Measurements from ENCODE around the gene SMIM43. TPM values are rescaled to one million over a fixed set of nuclear protein-coding genes. Genes with fewer than 3 reads are reported as not detected.
"Not testable (repeated sequence)": the region's sequence is repeated elsewhere in the genome, so short reads cannot be mapped to it uniquely, and the experiment has no call there.

SMIM43 gene
- total and polyA plus RNA-seq, 2 of the 8 experiments (the other 6 are each of a cell fraction or from before 2014, with no cell fraction given), result 0.50 to 0.94 TPM

- H2BK15ac ChIP-seq (ENCODE audit: low read length); H3K18ac ChIP-seq (ENCODE audit: extremely low read depth, low read length); H3K79me1 ChIP-seq (ENCODE audit: low read depth, low read length); H3K4me1 ChIP-seq (replicated peaks in 1 of 4; ENCODE audit: control insufficient read depth in 3 of 4, insufficient read depth in 4 of 4, low read length in 3 of 4); H2BK20ac ChIP-seq (ENCODE audit: low read length); H3K4ac ChIP-seq (replicated peaks; ENCODE audit: insufficient read length, low read depth, low read length); H3K36me3 ChIP-seq (ENCODE audit: control insufficient read depth in 2 of 4, insufficient read depth in 4 of 4, low read length in 3 of 4); H2AK5ac ChIP-seq (ENCODE audit: low read depth, low read length); H3K4me2 ChIP-seq (ENCODE audit: insufficient read depth in 1 of 2, low read depth in 2 of 2, low read length in 2 of 2); H3K4me3 ChIP-seq (ENCODE audit: extremely low read depth in 1 of 4, insufficient read depth in 2 of 4, low read depth in 3 of 4, low read length in 4 of 4); H4K5ac ChIP-seq (ENCODE audit: insufficient read length, low read depth, low read length); H2BK5ac ChIP-seq (ENCODE audit: low read depth, low read length); H4K8ac ChIP-seq (ENCODE audit: extremely low read depth, insufficient read depth, low read length); H4K20me1 ChIP-seq (replicated peaks in 1 of 2; ENCODE audit: control insufficient read depth in 1 of 2, insufficient read depth in 2 of 2, low read length in 2 of 2); H3K9me3 ChIP-seq (ENCODE audit: insufficient read depth in 2 of 2, low read depth in 1 of 2, low read length in 1 of 2); H3K23me2 ChIP-seq (ENCODE audit: low read depth, low read length); POLR2A ChIA-PET (ENCODE audit: partially characterized antibody); H4K91ac ChIP-seq (replicated peaks; ENCODE audit: insufficient read length, low read length); H3K56ac ChIP-seq (replicated peaks; ENCODE audit: insufficient read length, low read depth, low read length); H3K23ac ChIP-seq (ENCODE audit: insufficient read length); H2AFZ ChIP-seq (ENCODE audit: low read length); H3K9ac ChIP-seq (replicated peaks in 1 of 4; ENCODE audit: extremely low read depth in 1 of 4, low read depth in 3 of 4, low read length in 3 of 4); DNase-seq (ENCODE audit: low read depth in 1 of 2, low spot score in 2 of 2); H3K27ac ChIP-seq (ENCODE audit: low read depth, low read length); H2BK120ac ChIP-seq (replicated peaks; ENCODE audit: low read depth, low read length); H2BK12ac ChIP-seq (ENCODE audit: low read depth, low read length); H3K14ac ChIP-seq (ENCODE audit: insufficient read length); H3K79me2 ChIP-seq (ENCODE audit: control insufficient read depth in 1 of 2, insufficient read depth in 2 of 2, low read length in 2 of 2); FAIRE-seq; CTCF ChIA-PET (ENCODE audit: partially characterized antibody): not testable (repeated sequence)
- H3K27me3 ChIP-seq (replicated peaks in 1 of 4; ENCODE audit: control insufficient read depth in 3 of 4, extremely low read depth in 1 of 4, insufficient read depth in 3 of 4, low read length in 3 of 4), result peaks cover 1 to 34% (median 25%) of the 10 kb centered on the region in 4 experiments; a peak in 6 of 7 replicates
- WGBS, 2 experiments (ENCODE audit: extremely low coverage in 1 of 2, insufficient coverage in 1 of 2, insufficient read length in 1 of 2, insufficient replicate concordance in 2 of 2, low coverage in 1 of 2, low lambda C conversion rate in 2 of 2, missing lambda C conversion rate in 1 of 2), result 88% methylated on average over 1 of the region's 1 CpG; no CpG with 5 or more reads in 1 of the 2 experiments
Measured at GRCh38 chr4:121752142-121752541, 12.8 kb downstream of the SMIM43 start.

Data from H1 (cell line).